Activated CD4-positive, alpha-beta T cell treated with anti-CD3 and anti-CD28 coated beads, Interleukin-2, amount 10 ng/mL, durations not matched to agents 24 days and 14 days (primary cell): ENCODE data around the gene OSM. TPM values are rescaled to one million over a fixed set of nuclear protein-coding genes. Genes with fewer than 3 reads are reported as not detected.
"Not testable (repeated sequence)": the region's sequence is repeated elsewhere in the genome, so short reads cannot be mapped to it uniquely, and the experiment has no call there.

ENCODE experiments used
- DNase-seq: peaks from one replicate; pipeline ENCODE4 v3.0.0; 2022
- H3K27ac Mint-ChIP-seq: one replicate; pipeline ENCODE4 v1.8.0; 2022; ENCODE audit warnings: mild to moderate bottlenecking, mixed read lengths
- H3K27me3 Mint-ChIP-seq: one replicate; pipeline ENCODE4 v1.8.0; 2022; ENCODE audit warnings: mixed read lengths
- H3K36me3 Mint-ChIP-seq: one replicate; pipeline ENCODE4 v1.8.0; 2022; ENCODE audit warnings: low read depth, mild to moderate bottlenecking, mixed read lengths
- H3K4me1 Mint-ChIP-seq: one replicate; pipeline ENCODE4 v1.8.0; 2021; ENCODE audit warnings: mixed read lengths
- H3K4me3 Mint-ChIP-seq: one replicate; pipeline ENCODE4 v1.8.0; 2022; ENCODE audit warnings: mild to moderate bottlenecking, moderate library complexity, mixed read lengths
- H3K9me3 Mint-ChIP-seq: one replicate; pipeline ENCODE4 v1.8.0; 2021; ENCODE audit warnings: mixed read lengths
- intact Hi-C: fragments of 100-400 bp; cut with micrococcal nuclease; formaldehyde crosslinking; loops from one replicate; pipeline ENCODE4 v1.15.1; 2023
- total RNA-seq: library from RNA; stranded (reverse); gene quantifications from 2 replicates; pipeline ENCODE4 v1.2.3, GENCODE V29; 2022

Gene OSM
- total RNA-seq, 1 donor from 2014 or later = 62.8 TPM

DNA sequence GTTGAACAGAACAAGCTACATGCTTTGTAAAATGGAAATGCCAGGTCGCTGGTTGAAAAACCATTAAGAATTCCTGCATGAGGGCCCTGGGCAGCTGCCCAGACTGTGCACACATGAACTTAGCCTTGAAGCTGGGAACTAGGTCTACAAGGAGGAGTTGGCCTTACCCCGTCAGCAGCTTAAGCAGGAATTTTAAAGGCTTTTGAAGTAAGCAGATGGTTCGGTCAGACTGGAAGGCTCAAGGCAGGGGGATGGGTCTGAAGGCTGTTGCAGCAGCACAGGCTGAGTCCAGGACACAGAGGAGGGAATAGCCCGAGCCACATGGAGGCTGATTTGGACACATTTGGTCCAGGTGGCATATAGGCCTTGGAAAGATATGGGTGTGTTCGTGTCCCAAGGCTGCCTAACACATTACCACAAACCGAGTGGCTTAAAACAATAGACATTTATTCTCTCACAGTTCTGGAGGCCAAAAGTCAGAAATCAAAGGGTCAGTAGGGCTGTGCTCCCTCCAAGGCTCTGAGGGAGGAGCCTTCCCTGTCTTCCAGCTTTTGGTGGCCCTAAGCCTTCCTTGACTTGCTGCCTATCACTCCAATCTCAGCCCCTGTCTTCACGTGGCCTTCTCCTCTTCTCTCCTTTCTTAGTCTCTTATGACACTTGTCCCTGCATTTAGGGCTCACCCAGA lies 31.7 kb downstream of the OSM start:
- intact Hi-C loops = no loop called here
- no peaks in the 10 kb centered on the region for H3K9me3 Mint-ChIP-seq
- peak overlapping the region; percentile 39 for H3K27ac Mint-ChIP-seq

DNA sequence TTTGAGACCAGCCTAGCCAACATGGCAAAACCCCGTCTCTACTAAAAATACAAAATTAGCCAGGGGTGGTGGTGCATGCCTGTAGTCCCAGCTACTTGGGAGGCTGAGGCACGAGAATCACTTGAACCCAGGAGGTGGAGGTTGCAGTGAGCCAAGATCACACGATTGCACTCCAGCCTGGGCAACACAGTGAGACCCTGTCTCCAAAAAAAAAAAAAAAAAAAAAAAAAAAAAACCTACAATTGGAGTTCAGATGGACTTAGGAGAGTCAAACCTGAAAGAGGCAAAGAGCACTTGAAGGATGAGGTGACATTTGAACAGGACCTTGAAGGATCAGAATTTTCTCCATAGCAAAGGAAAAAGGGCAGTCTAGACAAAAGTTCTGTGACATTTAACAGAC lies 32.3 kb downstream of the OSM start:
- H3K4me3 Mint-ChIP-seq, DNase-seq, H3K27me3 Mint-ChIP-seq, H3K27ac Mint-ChIP-seq, intact Hi-C loops, H3K36me3 Mint-ChIP-seq, H3K9me3 Mint-ChIP-seq: not testable (repeated sequence)
- peaks cover 33% of the 10 kb centered on the region for H3K4me1 Mint-ChIP-seq

More for the DNA sequence above, 31.7 kb downstream of the OSM start:
- Mint-ChIP-seq H3K4me3 (no peak overlapping the region), H3K36me3 (peaks cover 2% of the 10 kb centered on the region), H3K27me3 (no peaks in the 10 kb centered on the region), H3K4me1 (peaks cover 33% of the 10 kb centered on the region)
- no peak for DNase-seq

- intact Hi-C loops = no loop called here
- Mint-ChIP-seq H3K27ac (no peak overlapping the region), H3K27me3 (no peaks in the 10 kb centered on the region), H3K4me1 (peaks cover 31% of the 10 kb centered on the region), H3K4me3 (no peak overlapping the region), H3K9me3 (no peaks in the 10 kb centered on the region), H3K36me3 (peaks cover 2% of the 10 kb centered on the region)
- DNase-seq = no peak
Observed at GRCh38 chr22:30233582-30233981, 33.1 kb downstream of the OSM start.

DNA sequence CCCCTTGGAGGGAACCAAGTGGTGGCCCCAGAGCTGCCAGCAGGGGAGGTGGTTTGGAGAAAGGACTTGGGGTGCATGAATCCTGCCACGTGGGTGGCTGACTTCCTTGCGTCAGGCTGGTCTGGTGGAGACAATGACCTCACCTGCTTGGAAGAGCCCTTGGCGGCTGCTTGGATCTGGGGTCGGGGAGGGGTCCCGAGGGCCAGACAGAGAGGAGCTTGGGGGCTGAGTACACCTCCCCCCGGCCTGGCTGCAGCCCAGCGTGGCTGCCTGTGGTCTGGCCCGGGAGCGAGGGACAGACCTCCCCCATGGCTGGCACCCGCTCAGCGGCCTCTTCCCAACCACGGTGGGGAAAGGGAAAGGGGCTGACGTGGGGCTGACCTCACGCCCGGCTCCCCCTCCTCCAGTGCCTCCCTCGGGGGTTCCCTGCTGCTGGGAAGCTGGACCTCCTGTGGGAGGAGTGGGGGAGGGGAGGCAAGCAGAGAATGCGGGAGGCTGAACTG lies 33.9 kb downstream of the OSM start:
- Mint-ChIP-seq H3K4me1 (peaks cover 36% of the 10 kb centered on the region), H3K36me3 (peaks cover 2% of the 10 kb centered on the region), H3K27me3 (no peaks in the 10 kb centered on the region), H3K9me3 (no peaks in the 10 kb centered on the region), H3K27ac (no peak overlapping the region), H3K4me3 (no peak overlapping the region)
- intact Hi-C loops = no loop called here
- DNase-seq = no peak

GRCh38 chr22:30230787-30231461 lies 35.7 kb downstream of the OSM start:
- DNase-seq = no peak
- intact Hi-C loops = no loop called here
- Mint-ChIP-seq H3K27me3 (no peaks in the 10 kb centered on the region), H3K9me3 (no peaks in the 10 kb centered on the region), H3K36me3 (no peaks in the 10 kb centered on the region), H3K4me3 (no peak overlapping the region), H3K4me1 (peaks cover 38% of the 10 kb centered on the region), H3K27ac (no peak overlapping the region)

GRCh38 chr22:30230330-30230729 lies 36.3 kb downstream of the OSM start:
- DNase-seq = no peak
- H3K27me3 Mint-ChIP-seq = no peaks in the 10 kb centered on the region
- H3K36me3 Mint-ChIP-seq = no peaks in the 10 kb centered on the region
- intact Hi-C loops = no loop called here
- H3K27ac Mint-ChIP-seq = no peak overlapping the region
- H3K4me1 Mint-ChIP-seq = peaks cover 39% of the 10 kb centered on the region
- no peaks in the 10 kb centered on the region for H3K9me3 Mint-ChIP-seq
- no peak overlapping the region for H3K4me3 Mint-ChIP-seq

DNA sequence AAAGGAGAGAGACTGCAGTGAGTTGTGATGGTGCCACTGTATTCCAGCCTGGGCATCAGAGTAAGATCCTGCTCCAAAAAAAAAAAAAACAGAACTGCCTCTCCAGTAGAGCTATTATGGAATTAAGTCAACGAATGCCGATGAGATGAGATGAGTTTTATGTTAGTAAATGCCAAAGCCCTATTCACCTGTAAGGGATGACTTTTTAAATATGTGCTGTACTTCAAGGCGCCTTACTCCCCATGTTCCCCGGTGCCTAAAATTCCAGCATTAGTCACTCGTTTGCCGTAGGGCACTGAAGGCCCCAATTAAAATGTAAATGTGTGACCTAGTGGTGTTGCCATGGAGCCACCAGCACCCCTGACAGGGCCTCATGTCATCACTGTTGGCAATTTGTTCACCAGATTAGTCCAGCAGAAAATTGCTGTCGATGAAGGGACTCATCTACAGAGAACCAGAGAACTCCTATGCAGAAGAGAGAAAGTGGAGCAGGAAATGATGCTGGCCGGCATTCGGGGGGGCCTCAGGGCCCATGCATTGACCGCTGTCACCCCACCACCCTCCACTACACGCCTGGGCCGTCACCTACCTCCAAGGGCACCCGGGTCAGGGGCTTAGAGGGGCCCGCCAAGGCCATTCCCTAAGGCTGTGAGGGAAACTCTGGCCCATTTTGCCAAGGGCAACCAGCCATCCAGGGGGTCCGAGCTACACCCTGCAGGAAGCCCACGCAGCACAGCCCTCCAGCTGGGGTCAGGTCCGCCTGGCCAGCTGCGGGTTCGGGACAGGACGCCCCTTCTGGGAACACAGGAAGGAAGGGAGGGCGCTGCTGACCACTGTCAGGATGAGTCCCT lies 37.9 kb downstream of the OSM start:
- Mint-ChIP-seq H3K4me1 (peaks cover 47% of the 10 kb centered on the region), H3K36me3 (no peaks in the 10 kb centered on the region), H3K27ac (peak overlapping the region; percentile 74), H3K27me3 (no peaks in the 10 kb centered on the region), H3K4me3 (no peak overlapping the region), H3K9me3 (no peaks in the 10 kb centered on the region)
- DNase-seq = no peak
- intact Hi-C loops = no loop called here

DNA sequence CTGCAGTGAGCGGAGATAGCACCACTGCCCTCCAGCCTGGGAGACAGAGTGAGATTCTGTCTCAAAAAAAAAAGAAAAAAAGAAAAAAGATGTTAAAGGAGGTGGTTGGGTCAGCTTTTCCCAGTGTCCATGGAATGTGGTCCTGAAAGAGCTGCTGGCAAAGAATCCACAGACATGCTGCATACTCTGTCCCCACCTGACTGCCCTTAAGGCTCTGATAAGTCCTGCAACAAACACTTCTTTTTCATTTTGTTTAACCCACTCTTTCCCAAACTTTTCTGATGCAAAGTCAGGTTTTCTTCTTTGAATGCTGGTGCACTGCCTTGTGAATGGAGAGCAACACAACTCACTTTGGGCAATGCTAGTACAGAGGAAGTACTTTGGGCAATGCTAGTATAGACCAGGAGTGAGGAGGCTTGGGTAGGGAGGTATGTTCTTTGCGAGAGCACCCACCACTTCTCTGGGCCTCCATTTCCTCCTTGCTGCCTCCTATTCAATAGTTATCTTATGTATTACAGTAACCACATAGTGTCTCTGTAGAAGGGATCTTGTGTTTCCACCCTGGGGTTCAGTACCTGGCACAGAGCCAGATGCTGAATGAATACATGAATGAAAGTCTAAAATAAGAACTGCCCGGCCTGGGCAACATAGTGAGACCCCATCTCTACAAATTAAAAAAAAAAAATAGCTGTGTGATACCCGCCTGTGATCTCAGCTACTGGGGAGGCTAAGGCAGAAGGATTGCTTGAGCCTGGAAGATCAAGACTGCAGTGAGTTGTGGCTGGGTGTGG lies 39.0 kb downstream of the OSM start:
- H3K9me3 Mint-ChIP-seq = no peaks in the 10 kb centered on the region
- intact Hi-C loops = no loop called here
- peaks cover 58% of the 10 kb centered on the region for H3K4me1 Mint-ChIP-seq
- no peak for DNase-seq
- no peaks in the 10 kb centered on the region for H3K27me3 Mint-ChIP-seq
- H3K27ac Mint-ChIP-seq = peak overlapping the region; percentile 59
- H3K4me3 Mint-ChIP-seq = no peak overlapping the region
- H3K36me3 Mint-ChIP-seq = no peaks in the 10 kb centered on the region

DNA sequence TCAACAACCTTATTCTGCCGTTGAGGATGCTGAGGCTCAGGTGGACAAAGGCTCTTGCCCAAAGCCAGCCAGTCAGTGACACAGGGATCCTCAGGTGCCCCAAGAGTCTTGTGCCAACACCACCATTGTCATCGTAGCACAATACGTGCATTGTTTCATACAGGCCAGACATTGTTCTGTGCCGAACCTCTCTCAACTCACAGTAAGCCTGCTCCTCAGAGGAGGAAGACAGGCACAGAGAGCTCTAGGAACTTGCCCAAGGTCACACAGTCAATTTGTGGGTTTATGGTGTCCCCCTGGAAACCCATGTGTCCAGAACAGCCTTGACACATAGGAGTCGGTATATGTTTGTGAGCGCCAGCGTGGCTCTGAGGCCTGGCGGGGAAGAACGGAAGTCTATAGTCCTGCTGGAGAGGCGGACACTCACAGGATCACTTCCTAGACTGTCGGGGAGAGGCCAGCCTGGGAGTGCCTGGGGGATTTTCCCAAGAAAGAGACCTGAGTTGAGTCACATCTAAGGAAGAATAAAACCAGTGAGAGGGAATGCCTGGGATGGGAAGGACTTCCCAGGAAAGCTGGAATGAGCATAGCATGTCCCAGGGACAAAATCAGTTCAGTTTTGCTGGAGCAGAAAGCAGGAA lies 40.3 kb downstream of the OSM start:
- peak overlapping the region; percentile 7 for H3K27ac Mint-ChIP-seq
- peaks cover under 1% of the 10 kb centered on the region for H3K36me3 Mint-ChIP-seq
- intact Hi-C loops = no loop called here
- H3K4me1 Mint-ChIP-seq = peaks cover 71% of the 10 kb centered on the region
- no peaks in the 10 kb centered on the region for H3K27me3 Mint-ChIP-seq
- no peaks in the 10 kb centered on the region for H3K9me3 Mint-ChIP-seq
- no peak for DNase-seq
- no peak overlapping the region for H3K4me3 Mint-ChIP-seq

DNA sequence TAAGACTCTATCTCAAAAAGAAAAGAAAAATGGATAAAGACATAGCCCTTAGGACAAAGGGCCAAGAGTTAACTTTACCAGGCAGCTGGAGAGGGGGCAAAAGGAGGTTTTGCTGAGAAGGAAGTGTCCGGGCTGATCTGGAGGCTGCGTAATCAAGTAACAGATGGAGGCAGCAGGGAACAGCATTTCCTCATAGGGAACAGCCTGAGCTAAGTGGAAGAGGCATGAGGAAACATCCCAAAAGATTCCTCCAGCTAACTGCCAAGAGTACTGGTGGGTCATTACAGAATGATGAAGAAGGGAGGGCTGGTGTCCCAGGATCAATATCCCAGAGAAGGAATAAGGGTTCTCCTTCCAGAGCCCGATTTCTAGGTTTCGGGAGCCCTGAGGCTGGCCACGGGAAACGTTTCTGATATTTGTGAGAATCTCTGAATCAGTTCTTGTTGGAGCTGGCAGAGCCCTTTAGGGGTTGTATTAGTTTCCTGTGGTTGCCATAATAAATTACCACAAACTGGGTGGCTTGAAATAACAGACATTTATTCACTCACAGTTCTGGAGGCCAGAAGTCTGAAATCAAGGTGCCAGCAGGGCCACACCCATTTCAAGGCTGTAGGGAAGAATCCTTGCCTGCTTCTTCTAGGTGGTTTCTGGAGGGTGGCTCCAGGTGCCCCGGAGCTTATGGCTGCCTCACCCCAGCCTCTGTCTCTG lies 41.3 kb downstream of the OSM start:
- peaks cover 77% of the 10 kb centered on the region for H3K4me1 Mint-ChIP-seq
- H3K27ac Mint-ChIP-seq = peak overlapping the region; percentile 24
- intact Hi-C loops = no loop called here
- H3K36me3 Mint-ChIP-seq = peaks cover 3% of the 10 kb centered on the region
- H3K27me3 Mint-ChIP-seq = no peaks in the 10 kb centered on the region
- no peak overlapping the region for H3K4me3 Mint-ChIP-seq
- no peaks in the 10 kb centered on the region for H3K9me3 Mint-ChIP-seq
- no peak for DNase-seq

DNA sequence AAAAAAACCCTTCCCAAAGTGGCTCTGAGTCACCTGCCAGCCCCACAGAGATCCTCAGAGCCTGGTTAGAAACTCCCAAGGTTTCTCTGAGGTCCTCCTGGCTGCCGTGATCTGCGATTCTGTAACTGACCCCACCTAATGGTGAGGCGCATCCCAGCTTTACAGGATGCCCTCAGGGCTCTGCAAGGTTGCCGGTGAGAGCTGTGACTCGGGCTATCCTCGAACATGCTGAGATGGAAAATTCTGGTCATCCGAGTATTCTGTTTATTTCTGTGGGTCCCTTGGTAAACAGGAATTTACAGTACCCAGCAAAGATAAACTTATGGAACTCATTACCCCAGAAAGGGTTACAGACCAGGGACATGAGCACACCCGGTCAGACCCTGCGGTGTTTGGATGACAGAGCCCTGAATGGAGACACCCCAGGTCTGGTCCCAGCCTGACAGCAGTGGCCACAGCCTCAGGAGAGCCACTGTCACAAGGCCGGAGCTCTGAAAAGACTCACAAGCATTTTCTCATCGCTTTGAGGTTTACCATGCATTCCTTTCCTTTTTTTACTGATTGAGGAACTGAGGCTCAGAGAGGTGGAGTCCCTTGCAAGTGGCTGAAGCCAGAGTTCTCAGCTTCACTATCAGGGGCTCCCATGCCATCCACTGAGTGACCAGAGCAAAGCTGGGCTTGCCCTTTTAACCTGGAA lies 42.3 kb downstream of the OSM start:
- Mint-ChIP-seq H3K27ac (peak overlapping the region; percentile 12), H3K36me3 (peaks cover 3% of the 10 kb centered on the region), H3K27me3 (no peaks in the 10 kb centered on the region), H3K9me3 (no peaks in the 10 kb centered on the region), H3K4me1 (peaks cover 84% of the 10 kb centered on the region), H3K4me3 (no peak overlapping the region)
- intact Hi-C loops = no loop called here
- DNase-seq = no peak

GRCh38 chr22:30223303-30223702 lies 43.3 kb downstream of the OSM start:
- no peak overlapping the region for H3K4me3 Mint-ChIP-seq
- peaks cover 3% of the 10 kb centered on the region for H3K36me3 Mint-ChIP-seq
- H3K27me3 Mint-ChIP-seq = no peaks in the 10 kb centered on the region
- DNase-seq = no peak
- H3K27ac Mint-ChIP-seq = peak overlapping the region; percentile 52
- H3K4me1 Mint-ChIP-seq = peaks cover 83% of the 10 kb centered on the region
- no peaks in the 10 kb centered on the region for H3K9me3 Mint-ChIP-seq
- intact Hi-C loops = no loop called here
